GM18909 (cell line): ENCODE results near the gene MFAP3L.
"Not testable (repeated sequence)": the region's sequence is repeated elsewhere in the genome, so short reads cannot be mapped to it uniquely, and the experiment has no call there.

Experiments used
- ATAC-seq: cut with Tn5 transposase; IDR thresholded peaks from one replicate; pipeline ENCODE4 v1.9.1; 2021; ENCODE audit warnings: mild to moderate bottlenecking; ENCODE audit not compliant: unreplicated experiment, poor library complexity

MFAP3L gene

DNA sequence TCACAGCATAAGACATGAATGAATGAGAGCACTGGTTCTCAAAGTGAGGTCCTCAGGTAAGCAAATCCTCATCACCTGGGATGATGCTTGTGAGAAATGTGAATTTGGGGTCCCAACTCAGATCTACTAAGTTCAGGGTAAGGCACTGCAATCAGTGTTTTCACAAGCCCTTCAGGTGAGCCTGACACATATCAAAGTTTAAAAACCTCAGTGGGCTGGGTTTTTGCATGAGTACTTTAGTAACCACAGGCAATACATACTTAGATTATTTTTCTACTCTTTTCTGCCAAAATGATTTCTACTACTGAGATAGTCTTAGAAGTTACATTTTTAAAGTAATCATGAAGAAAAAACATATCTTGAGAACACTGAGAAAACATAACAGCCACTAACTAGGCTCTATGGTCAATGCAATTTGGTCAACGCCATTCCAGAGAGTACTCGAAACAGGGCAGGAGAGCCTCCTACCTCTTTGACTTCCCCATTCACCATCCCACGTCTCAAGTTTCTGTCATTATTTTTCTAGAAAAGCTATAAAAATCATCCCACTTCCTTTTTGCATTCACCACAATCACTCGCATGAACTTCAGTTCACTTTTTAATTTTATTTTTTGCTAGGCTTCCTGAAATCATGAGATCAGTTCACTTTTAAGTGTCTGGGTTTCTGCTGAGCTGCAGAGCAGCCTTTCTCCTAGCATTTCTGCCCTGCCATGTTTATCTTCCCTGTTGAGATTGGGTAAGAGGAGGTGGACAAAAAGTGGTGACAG, 73.8 kb downstream of the MFAP3L start:
- peak; percentile 64 for ATAC-seq

DNA sequence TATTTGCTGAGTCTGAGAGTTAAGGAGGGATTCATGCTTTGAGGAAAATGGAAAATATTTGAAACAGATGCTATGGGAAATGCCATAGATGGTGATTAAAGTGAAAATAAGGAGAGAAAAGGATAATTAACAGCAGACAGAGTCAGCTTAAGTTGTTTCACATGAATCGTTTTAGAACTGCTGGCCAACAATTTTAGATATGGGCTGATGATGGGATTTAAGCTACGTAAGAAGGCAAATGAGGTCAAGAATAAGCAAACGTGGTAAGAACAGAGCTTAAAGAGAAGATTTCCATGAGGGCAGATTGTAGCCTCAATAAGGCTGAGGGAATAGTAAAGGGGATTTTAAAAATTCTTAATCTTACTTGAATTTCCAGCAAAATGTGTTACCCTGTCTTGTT, 77.9 kb downstream of the MFAP3L start:
- no peak for ATAC-seq

DNA sequence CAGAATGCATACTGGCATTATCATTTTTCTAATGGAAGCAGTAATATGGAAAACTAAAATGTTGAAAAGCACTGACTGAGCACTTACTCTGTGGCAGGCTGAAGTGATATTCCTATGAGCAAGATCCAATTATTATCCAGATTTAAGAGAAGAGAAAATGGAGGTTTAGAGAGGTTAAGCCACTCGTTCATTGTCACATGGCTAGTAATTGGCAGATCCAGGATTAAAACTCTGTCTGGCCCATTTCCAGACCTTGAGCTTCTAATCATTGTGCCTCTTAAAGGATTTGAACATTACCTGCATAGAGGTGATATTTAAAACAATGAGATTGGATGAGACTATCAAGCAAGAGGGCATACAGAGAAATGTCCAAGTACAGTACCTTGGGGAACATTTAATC, 80.6 kb downstream of the MFAP3L start:
- no peak for ATAC-seq

DNA sequence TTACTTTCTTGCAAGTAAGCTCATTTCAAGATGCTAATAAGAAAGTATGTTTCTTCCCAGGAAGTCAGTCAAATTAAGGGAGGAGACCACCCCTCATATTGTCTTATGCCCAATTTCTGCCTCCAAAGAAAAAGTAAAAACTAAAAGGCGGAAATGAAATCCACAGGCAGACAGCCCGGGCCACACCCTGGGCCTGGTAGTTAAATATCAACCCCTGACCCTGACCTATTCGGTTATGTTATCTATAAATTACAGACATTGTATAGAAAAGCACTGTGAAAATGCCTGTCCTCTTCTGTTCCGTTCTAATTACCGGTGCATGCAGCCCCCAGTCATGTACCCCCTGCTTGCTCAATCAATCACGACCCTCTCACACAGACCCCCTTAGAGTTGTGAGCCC, 82.6 kb downstream of the MFAP3L start:
- not testable (repeated sequence) for ATAC-seq

- ATAC-seq = no peak
Measured at GRCh38 chr4:169941141-169941540, 85.1 kb downstream of the MFAP3L start.

GRCh38 chr4:169940460-169940859, 85.7 kb downstream of the MFAP3L start:
- no peak for ATAC-seq
